HG03103 (cell line): ENCODE results near the gene EEFSEC.

Source experiments
- ATAC-seq: cut with Tn5 transposase; IDR thresholded peaks from one replicate; pipeline ENCODE4 v1.9.1; 2021; ENCODE audit warnings: low read depth; ENCODE audit not compliant: unreplicated experiment

EEFSEC gene

DNA sequence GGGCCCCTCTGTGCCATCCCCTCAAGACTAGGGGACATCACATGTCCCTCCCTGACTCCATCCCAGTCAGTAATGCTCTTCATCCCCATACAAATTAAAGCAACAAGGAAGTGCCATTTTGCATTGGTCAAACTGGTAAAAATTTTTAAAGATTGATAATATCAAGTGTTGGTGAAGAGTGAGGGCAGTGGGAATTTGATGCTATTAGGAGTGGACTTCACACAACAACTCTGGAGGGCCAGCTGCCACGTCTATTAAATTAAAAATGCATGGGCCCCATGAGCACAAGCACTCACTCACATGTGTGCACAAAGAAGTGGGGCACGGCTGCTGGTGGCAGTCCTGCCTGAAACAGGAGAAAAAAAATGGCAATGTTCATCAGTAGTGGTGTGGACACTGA lies 265.6 kb downstream of the EEFSEC start:
- no peak for ATAC-seq

DNA sequence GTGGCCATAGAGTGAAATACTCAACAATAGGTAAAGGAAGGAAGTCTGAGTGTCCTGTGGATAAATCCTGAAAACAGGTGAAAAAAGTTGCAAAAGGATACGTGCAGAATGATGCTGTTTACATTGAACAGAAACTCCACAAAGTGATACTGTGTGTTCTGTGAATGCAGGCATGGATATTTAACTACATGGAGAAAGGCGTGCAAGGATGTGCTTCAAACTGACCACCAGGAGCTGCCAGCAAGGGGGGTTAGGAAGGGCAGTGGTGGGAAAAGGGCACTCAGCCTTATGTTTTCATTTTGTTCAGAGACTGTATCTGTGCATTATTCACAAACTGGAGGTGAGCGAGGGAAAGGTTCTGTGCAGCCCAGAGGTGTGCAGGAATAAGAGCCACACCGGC lies 266.0 kb downstream of the EEFSEC start:
- ATAC-seq: no peak

DNA sequence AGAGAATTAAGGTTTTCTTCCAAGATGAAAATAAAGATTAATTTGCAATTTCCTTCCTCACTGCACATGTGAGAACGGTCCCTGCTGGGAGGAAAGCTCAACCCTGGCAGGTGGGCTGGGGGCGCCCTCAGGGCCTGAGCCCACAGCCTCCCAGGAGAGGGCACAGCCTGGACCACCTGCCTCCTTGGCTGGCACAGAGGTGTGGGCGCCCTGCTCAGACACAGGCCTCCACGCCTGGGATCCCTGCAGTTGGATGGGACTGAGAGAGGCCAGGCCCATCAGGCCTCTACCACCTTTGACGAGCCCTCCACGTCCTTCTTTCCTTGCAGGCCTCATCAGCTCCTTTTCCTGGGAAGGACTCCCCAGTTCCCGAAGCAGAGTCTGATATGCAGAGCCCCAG lies 267.0 kb downstream of the EEFSEC start:
- ATAC-seq: no peak

DNA sequence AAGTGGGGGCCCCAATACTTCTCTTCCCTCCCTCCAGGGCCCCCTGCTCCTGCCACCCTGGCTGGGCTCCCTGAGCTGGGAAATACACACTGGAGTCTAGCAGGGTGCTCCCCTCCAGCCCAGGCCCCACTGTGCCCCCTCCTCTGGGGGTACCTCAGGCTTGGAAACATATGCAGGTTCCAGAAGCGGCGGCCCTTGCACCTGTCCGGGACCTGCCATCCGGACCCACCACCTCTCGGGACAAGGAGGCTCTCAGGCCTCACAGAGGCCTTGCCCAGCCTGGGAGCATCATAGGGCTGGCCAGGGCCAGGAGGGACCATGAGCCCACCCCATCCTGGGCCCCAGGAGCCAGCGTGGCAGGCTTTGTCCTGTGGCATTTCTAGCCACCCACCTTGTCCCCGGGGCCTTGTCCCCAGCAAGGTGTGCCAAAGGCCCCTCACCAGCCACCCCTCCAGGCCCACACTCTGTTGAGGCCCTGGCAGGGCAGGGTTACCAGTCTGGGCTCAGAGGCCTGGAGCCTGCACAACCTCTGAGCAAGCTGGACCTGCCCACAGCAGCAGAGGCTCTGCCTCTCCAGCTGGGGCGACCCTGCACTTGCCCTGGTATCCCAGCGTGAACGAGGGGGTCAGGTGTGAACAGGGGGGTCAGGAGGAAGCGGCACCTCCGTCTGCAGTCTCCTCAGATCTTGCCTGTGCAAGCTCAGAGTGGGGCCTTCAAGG lies 267.6 kb downstream of the EEFSEC start:
- no peak for ATAC-seq

DNA sequence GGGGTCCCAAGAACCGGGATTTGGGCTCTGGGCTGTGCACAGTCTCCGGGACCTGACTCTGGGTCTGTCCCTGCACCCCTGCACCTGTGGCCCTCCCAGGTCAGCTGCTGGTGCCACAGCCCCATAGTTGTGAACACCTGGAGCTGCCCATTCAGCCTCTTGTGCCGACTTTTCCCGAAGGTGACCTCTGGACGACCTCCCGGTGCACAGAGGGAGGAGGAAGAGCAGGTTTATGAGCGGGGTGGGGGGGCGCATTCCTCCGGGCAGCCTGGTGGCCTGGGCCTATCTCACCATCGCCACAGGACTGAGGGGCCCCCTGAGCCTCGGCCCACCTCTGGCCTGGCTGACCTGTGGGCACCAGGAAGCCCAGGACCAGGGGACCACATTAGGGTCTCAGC lies 268.2 kb downstream of the EEFSEC start:
- no peak for ATAC-seq

DNA sequence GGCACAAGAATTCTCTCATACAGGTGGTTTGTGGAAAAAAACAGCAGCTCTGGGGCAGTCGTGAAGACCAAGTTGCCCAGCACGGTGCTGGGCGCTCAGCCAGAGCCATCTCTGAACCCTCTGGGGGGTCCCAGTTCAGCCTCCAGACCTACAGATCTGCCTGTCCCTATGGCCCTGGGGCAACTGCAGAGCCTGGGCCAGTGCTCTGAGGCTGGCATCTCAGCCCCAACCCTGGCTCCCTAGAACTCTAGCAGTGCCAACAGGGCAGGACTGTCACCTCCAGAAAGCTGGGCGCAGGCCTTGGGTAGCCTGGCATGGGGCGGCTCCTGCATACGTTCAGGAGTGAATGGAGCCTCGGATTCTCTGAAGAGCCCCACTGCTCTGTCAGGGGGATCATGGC lies 268.7 kb downstream of the EEFSEC start:
- ATAC-seq: no peak

DNA sequence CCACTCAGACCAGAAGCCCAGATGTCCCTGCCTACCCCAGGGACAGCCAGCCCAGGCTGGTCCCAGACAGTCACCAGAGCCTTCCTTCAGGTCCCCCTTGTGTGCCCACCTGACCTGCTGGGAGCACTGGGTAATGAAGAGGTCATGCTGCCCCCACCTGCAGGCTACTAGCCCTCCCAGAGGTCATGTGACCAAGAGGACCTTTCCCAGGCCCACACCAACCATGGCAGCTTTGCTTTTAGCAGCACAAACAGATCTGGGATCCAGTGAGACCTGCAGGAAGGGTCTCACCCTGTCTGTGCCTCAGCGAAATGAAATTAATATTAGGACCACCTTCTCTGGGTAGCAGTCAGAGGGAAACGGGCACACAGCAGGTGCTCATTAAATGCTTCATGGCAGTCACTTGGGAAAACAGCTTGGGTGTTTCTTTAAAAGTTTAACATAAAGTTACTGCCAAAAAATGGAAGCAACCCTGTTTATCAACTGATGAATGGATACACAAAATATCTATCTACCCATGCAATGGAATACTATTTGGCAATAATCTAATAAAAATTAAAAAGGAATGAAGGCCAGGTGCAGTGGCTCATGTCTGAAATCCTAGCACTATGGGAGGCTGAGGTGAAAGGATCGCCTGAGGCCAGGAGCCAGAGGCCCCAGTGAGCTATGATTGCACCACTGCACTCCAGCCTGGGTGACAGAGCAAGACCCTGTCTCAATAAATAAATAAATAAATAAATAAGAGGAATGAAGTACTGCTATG lies 269.7 kb downstream of the EEFSEC start:
- no peak for ATAC-seq

DNA sequence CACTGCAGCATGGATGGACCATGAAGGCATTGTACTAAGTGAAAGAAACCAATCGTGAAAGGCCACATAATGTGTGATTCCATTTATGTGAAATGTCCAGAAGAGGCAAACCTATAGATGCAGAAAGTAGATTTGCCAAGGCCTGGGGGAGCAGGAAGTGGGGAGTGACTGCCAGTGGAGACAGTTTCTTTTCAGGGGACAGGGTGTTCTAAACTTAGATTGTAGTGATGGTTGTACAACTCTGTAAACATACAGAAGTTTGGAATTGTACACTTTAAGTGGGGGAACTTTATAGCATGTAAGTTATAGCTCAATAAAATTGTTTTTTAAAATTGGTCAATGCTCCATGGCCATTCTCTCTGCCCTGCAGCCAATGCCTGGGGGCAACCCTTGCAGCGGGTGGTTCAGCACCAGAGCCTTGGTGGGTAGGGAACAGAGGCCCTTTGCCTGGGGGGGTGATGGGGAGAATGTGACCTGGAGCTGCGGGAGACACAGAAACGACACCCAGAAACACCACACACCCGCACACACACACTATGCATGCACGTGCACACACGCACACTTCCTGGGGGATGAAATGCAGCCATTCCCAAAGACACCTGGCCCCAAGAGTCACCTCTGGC lies 270.4 kb downstream of the EEFSEC start:
- ATAC-seq: no peak

DNA sequence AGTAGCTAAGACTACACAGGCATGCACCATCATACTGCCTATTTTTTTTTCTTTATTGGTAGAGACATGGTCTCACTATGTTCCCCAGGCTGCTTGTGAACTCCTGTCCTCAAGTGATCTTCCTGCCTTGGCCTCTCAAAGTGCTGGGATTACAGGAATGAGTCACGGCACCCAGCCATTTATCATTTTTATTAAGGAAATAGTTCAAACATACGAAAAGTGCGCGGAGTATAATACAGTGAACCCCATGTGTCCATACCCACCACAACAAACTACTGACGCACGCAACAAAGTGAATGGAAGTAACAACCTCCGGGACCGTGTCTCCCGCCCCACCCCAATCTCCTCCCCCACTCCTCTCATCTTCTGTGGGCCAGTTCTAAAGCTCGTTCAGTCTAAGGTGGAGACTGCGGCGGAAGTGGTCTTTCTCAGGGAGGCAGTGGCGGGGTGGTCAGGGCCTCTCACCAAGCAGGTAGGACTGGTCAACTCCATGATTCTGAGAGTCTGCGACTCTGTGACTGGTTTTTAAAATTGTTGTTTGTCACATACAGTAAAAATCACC lies 271.3 kb downstream of the EEFSEC start:
- ATAC-seq: no peak

DNA sequence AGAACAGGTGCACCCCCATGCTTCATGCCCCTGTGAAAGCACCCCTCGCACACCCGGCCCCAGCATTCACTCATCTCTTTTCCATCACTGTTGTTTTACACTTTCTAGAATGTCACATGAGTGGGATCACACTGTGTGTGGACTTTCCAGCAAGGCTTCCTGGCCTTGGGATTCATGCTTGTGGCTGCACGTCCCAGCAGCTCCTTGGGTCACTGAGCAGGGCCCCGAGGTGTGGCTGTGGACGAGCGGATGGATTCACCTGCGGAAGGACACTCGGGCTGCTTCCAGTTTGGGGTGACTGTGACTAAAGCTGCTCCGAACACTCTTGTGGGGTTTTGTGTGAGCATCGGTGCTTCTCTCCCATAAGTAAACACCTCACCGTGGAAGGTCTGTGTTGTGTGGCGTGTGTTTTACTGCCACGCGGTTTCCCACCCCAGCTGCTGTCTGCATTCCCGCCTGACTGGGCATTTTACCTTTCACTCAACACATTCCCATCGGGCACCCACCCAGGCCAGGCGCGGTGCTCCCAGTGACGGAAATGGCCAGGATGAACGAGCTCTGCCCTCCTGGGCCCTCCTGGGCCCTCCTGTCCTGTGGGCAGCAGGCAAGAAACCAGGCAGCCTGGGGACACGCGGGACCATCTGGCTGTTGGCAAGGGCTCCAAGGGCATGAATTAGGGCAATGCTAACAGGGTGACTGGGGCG lies 272.0 kb downstream of the EEFSEC start:
- ATAC-seq: no peak

DNA sequence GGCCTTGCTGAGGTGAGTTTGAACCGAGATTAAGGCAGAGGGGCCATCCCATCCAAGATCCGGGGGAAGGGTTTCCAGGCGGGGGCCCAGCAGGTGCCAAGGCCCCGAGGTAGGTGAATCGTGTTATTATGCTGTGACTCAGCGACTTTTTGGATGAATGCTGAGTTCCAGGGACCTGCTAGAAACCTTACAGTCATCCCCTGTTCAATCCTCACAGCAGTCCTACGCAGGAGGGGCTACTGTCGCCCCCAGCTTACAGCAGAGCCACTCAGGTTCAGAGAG lies 272.5 kb downstream of the EEFSEC start:
- no peak for ATAC-seq

DNA sequence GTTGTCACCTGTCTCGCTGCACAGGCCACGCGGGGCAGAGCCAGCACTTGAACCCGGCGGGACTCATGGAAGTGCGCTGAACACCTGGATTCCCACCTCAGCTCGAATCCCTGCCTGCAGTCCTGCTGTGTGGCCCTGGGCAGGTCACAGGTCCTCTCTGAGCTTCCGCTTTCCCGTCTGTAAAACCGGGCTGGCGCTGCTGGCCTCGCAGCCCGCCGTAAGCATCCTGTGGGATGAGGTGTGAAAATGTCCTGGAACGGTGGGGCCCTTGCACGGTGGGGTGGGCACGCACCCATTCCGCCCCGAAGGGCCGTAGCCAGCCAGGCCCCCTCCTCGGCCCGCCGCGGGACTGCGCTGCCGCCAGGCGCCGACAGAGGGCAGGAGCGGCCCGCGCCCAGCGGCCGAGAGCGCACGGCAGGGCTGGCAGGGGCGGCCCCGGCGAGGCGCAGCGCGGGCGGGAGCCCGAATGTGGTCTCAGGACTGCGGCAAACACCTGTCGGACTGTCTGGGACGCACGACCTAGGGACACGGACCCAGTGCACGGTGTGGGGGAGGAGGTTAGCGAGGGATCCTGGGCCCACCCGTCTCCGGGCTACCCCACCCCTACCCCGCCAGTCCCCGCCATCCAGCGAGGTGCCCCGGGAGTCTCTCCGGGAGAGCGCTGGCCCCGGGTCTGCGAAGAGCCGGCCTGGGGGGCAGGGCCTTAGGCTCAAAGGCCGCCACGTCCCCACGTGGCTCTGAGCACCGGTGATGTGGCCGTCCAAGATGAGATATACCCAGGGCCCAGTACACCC lies 273.0 kb downstream of the EEFSEC start:
- ATAC-seq: no peak

DNA sequence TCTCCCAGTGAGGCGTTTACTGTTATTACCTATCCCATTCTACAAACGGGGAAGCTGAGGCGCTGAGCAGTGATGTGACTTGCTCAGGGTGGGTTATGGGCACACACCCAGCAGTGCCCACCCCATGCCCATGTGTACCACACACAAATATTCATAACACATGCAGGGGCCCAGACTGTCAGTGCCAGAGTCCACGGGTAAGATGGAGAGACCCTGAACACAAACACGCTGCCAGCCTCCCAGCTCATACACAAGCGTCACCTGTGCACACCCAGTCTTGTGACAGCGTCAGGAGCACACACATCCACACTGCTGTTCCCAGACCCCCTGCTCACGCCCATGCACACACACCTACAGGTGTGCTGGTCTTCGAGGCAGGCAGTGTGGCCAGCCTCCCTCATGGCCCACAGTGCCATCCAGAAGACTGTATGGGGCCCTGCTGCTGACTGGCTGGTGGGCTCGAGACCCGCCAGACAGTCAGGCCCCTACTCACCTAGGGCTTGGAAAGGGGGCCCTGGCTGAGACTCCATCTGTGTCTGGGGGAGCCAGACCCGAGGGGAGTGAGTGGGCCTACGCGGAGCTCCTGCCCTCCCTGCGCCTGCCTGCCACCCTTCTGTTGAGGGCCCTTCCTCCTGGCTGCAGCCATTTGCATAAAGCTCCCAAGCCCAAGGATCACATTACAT lies 274.0 kb downstream of the EEFSEC start:
- no peak for ATAC-seq

DNA sequence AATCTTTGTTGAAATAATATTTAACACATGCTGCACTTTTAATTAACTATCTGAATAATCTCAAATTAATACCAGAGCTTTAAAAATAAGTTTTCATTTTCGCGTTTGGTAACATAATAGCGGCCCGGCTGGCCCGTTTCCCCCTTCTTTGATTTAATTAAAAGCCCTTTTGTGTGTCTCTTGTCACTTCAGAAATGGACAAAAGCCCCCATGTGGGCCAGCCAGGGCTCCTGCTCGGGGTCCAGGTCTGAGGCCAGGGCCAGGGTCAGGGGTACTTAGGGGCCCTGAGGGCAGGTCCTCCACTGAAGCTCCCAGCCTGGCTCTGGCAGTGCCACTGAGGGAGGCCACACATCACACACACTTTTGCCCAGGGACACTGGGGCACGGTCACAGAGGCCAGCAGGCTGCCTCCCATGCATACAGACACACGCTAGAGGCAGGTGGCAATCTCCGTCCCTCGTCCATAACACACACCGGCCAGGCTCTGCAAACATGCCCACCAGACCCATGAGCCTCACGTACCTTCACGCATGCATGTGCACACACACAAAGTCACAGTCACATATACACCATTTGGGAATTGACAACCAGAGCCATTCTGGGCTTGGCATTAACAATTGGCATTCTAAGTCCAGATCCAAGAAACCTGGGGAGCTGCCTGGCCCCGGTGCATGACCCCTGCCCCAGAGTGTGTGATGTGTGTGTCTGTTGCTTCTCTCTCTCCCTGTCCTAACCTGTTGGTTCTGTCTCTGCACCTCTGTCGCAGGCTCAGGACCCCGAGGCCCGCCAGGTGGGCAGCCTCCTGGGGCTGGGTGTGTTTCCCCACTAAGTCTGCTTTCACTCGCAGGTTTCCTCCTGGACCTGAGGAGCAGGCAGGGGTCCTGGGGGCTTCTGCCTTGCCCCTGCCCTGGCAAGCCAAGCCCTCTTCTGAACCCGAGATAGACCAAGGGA lies 274.9 kb downstream of the EEFSEC start:
- ATAC-seq: no peak

DNA sequence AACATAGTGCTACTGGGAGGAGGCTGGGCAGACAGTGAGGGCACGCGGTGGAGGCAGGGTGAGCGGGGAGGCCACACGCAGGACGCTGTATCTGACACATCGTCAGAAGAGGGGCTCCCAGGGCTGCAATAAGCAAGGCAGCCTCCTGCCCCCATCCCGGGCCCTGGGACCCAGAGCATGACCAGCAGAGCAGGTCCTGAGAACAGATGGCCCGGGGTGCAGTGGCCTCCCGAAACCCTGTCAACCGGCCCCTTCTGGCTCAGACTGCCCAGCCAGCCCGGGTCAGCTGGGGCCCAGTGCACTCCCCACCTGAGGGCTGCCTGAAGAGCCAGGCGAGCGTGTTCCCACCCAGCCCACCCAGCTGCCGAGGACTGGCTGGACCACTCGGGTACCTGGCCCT lies 276.0 kb downstream of the EEFSEC start:
- ATAC-seq: no peak

DNA sequence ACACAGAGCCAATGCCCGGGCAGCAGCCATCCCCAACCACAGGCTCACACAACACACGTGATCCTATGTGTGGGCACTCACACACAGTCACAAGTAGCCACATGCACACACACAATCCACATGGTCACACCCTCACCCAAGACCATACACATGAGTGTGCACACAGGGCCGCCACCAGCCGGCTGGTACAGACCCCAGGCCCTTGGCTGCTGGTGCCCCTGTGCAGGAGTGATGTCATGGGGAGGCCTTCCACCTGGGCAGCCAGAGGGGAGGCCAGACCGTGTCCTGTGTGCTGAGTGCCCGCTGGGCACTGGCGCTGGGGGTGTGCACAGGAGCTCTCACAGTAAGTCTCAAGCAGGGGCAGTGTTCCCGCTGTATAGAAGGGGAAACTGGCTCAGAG lies 276.5 kb downstream of the EEFSEC start:
- ATAC-seq: no peak

DNA sequence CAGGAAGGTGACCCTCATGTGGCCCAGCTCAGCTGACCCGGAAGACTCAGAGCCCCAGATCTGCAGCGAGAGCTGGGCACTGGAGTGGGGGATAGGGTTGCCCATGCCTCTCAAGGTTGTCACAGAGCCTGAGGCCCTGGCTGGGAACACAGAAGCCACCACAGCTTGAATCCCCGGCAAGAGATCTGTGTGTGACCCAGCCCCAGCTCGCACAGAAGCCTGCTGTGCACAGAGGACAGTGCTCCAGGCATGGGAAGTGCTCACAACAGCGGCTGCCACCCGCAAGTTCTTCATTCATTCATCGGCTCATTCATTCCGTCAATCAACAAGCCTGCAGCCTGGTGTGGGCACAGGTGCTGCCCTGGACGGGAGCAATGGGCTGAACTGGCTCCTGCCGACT lies 277.0 kb downstream of the EEFSEC start:
- ATAC-seq: no peak

DNA sequence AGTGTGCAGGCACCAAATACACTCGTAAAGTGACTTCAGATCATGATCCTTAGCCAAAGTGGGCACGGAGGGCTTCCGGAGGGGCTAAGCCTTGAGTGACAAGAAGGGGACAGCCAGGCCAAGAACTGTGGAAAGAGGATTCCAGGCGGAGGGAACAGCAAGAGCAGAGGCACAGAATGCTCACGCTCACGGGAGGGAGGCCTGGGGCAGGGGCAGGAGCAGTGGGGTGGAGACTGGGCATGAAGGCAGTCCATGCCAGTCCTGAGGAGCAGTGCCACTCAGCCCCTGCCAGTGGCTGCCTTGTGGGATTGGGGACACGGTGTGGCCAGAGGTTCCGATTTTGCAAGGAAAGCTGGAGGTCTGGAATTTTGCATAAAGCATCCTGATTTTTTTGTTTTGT lies 277.4 kb downstream of the EEFSEC start:
- no peak for ATAC-seq

DNA sequence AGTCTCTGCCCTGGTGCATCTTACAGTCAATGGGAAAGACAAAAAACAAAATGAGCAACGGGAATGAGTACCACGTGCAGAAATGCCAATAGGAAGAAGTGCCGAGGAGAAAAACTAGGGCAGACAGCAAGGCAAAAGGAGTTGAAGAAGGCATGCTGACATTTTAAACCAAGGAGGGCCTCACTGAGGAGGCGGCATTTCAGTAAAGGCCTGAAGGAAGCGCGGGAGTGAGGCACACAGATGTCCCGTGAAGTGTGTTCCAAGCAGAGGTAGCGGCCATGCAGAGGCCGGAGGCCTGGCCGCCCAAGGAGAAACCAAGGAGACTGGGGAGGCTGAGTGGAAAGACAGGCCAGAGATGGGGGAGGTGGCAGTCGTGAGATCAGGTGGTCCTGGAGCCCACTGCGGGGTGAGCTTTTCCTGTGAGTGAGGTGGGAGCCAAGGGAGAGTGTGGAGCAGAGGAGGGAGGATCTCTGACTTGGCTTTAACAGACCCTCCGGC lies 278.6 kb downstream of the EEFSEC start:
- no peak for ATAC-seq
